ENCODE measurements around the gene CA5B. TPM values are rescaled to one million over a fixed set of nuclear protein-coding genes. Genes with fewer than 3 reads are reported as not detected.
"Not testable (repeated sequence)": the region's sequence is repeated elsewhere in the genome, so short reads cannot be mapped to it uniquely, and the experiment has no call there.

Gene CA5B
- total RNA-seq, 2 experiments from 2014 or later: 14.1 to 14.4 TPM

- Mint-ChIP-seq H3K27ac (peak overlapping the region; percentile 62), H3K27me3 (no peaks in the 10 kb centered on the region), H3K9me3 (no peaks in the 10 kb centered on the region), H3K4me3 (no peak overlapping the region), H3K36me3 (ENCODE audit: low read depth) (peaks cover 42% of the 10 kb centered on the region), H3K4me1 (ENCODE audit: low read depth) (peaks cover 38% of the 10 kb centered on the region)
- peak; percentile 51 for DNase-seq
- intact Hi-C loops (cut with micrococcal nuclease): no loop called here
- ChIA-PET CTCF (no interaction called here), POLR2A (interaction anchor here (1.1 kb wide), 1 partner anchor 11 kb away, joined by 3 read pairs; no protein-coding TSS in a partner anchor)
- peak; percentile 66 for ATAC-seq
- no peak for TF ChIP-seq CTCF (IDR thresholded peaks at IDR 0.05)
Observed at GRCh38 chrX:15820106-15821073, 82.3 kb downstream of the CA5B start.

DNA sequence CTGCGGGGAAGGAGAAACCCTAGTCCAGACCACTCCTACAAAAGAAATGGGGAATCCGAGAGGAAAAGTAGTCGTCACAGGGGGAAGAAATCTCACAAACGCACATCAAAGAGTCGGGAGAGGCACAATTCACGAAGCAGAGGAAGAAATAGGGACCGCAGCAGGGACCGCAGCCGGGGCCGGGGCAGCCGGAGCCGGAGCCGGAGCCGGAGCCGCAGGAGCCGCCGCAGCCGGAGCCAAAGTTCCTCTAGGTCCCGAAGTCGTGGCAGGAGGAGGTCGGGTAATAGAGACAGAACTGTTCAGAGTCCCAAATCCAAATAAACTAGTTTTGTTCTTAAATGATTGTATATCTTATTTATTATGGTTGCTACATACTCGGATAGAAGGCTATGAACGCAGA, 84.9 kb downstream of the CA5B start:
- ATAC-seq: no peak
- no peak for TF ChIP-seq CTCF (IDR thresholded peaks at IDR 0.05)
- H3K27ac Mint-ChIP-seq: no peak overlapping the region
- intact Hi-C loops (cut with micrococcal nuclease): no loop called here
- H3K36me3 Mint-ChIP-seq (ENCODE audit: low read depth): peaks cover 32% of the 10 kb centered on the region
- peaks cover 18% of the 10 kb centered on the region for H3K4me1 Mint-ChIP-seq (ENCODE audit: low read depth)
- POLR2A ChIA-PET: no interaction called here
- CTCF ChIA-PET: no interaction called here
- no peaks in the 10 kb centered on the region for H3K9me3 Mint-ChIP-seq
- no peak overlapping the region for H3K4me3 Mint-ChIP-seq
- DNase-seq: no peak
- H3K27me3 Mint-ChIP-seq: no peaks in the 10 kb centered on the region

- H3K36me3 Mint-ChIP-seq (ENCODE audit: low read depth): peaks cover 20% of the 10 kb centered on the region
- ChIA-PET POLR2A (interaction anchor here (0.6 kb wide), 1 partner anchor 10 kb away, joined by 3 read pairs; no protein-coding TSS in a partner anchor), CTCF (no interaction called here)
- H3K27ac Mint-ChIP-seq: no peak overlapping the region
- H3K9me3 Mint-ChIP-seq: no peaks in the 10 kb centered on the region
- no peak for DNase-seq
- ATAC-seq: no peak
- intact Hi-C loops (cut with micrococcal nuclease): no loop called here
- H3K27me3 Mint-ChIP-seq: no peaks in the 10 kb centered on the region
- no peak for TF ChIP-seq CTCF (IDR thresholded peaks at IDR 0.05)
- no peak overlapping the region for H3K4me3 Mint-ChIP-seq
- H3K4me1 Mint-ChIP-seq (ENCODE audit: low read depth): peaks cover 5% of the 10 kb centered on the region
Observed at GRCh38 chrX:15825936-15826335, 87.9 kb downstream of the CA5B start.

DNA sequence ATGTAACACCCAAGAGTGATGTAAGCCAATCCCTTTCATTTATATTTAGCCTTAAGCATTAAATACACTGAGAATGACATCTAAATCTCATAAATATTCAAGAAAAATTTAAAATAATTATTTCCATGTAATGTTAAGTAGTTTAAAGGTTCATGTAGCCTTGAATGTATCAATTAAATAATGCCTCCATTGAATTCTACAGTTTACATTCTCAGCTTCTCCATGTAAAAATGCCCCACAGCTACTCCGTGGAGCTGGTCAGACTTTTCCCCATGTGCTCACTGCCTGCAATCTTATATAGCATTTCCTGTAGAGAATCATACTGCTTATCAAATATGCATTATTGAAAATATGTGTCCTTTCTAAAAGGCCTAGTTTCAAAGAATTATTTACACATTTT, 91.1 kb downstream of the CA5B start:
- ATAC-seq (no peak), DNase-seq (no peak)
- no peaks in the 10 kb centered on the region for H3K27me3 Mint-ChIP-seq
- intact Hi-C loops (cut with micrococcal nuclease): no loop called here
- no peak overlapping the region for H3K4me3 Mint-ChIP-seq
- CTCF ChIA-PET: no interaction called here
- H3K9me3 Mint-ChIP-seq: no peaks in the 10 kb centered on the region
- H3K4me1 Mint-ChIP-seq (ENCODE audit: low read depth): peaks cover 6% of the 10 kb centered on the region
- peaks cover 10% of the 10 kb centered on the region for H3K36me3 Mint-ChIP-seq (ENCODE audit: low read depth)
- POLR2A ChIA-PET: no interaction called here
- no peak overlapping the region for H3K27ac Mint-ChIP-seq
- no peak for TF ChIP-seq CTCF (IDR thresholded peaks at IDR 0.05)

DNA sequence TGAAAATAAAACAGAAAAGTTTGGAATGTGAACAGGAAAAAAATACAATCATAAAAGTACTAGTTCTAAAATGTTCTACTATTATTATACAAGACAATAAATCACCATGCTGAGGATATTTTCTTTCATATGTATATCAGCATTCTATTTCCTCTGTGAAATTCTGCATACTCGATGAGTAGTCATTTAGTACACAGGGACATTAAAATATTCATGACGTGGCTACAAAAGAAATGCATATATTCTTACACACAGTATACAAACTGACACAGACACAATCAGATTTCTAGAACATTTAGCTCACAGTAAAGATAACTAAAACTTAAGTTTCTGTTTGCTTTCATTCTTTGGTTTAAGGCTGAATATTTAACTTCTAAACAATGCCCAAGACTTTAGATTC, 93.3 kb downstream of the CA5B start:
- DNase-seq; H3K27ac Mint-ChIP-seq; H3K9me3 Mint-ChIP-seq; H3K36me3 Mint-ChIP-seq (ENCODE audit: low read depth); intact Hi-C loops (cut with micrococcal nuclease); H3K4me1 Mint-ChIP-seq (ENCODE audit: low read depth); H3K4me3 Mint-ChIP-seq; CTCF ChIA-PET; POLR2A ChIA-PET; H3K27me3 Mint-ChIP-seq; ATAC-seq: not testable (repeated sequence)

Data from activated CD8-positive, alpha-beta T cell treated with anti-CD3 and anti-CD28 coated beads for 36 hours (primary cell).